HG03571 (cell line): Measurements from ENCODE around the gene FRS2.

Source experiments
- ATAC-seq: cut with Tn5 transposase; IDR thresholded peaks from one replicate; pipeline ENCODE4 v1.9.1; 2021; ENCODE audit not compliant: unreplicated experiment

Gene FRS2

DNA sequence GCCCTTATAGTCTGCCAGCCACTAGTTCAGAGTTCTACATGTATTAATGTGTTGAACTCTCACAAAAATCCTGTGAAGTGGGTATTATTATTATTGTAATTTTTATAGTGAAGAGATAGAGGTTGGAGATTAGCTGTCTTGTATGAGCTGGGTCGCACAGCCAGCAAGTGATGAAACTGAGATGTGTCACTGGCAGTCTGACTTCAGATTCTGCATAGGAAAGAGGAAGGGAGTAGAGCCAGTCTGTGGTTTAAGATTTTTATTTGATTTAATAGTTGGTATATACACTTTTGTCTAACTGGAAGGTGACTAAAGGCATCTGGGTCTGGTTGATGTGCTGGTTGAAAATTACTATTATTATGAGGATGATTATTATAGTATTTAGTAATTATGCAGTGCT, 5.8 kb upstream of the FRS2 start:
- ATAC-seq = no peak

DNA sequence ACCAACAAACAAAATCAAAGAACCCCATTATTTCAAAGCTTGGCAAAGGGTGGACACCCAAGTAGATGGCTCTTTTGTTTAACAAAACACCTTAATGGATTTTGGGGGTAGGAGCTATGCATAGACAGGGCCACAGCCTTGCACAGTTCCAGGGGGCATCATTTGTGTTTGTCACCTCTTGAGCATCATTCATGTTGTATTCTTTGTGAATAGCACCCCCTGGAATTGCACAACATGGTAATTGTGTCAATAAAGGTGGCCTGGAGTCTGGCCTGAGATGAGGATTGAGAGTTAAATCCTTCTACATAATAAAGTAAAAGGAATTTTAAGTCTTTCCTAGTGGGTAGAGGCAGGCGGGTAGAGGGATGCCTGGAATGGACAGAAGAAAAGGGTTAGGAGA, 3.3 kb upstream of the FRS2 start:
- no peak for ATAC-seq

DNA sequence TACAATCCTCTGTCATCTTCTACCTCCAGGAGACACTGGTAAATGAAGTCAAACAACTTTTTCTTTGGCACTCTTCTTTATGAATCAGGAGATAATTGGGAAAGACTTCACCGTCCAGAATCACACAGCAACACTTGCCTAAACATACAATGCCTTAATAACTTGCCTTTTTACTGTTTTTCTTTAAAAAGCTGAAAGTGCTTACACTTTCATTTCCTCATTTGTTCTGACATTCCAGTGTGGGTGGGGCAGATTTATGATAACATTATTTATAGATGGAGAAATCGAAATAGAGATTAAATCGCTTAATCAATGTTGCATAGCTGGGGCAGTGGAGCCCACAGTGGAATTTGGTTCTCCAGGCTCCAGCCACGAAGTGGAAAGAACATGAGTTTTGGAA, 2.8 kb upstream of the FRS2 start:
- no peak for ATAC-seq

DNA sequence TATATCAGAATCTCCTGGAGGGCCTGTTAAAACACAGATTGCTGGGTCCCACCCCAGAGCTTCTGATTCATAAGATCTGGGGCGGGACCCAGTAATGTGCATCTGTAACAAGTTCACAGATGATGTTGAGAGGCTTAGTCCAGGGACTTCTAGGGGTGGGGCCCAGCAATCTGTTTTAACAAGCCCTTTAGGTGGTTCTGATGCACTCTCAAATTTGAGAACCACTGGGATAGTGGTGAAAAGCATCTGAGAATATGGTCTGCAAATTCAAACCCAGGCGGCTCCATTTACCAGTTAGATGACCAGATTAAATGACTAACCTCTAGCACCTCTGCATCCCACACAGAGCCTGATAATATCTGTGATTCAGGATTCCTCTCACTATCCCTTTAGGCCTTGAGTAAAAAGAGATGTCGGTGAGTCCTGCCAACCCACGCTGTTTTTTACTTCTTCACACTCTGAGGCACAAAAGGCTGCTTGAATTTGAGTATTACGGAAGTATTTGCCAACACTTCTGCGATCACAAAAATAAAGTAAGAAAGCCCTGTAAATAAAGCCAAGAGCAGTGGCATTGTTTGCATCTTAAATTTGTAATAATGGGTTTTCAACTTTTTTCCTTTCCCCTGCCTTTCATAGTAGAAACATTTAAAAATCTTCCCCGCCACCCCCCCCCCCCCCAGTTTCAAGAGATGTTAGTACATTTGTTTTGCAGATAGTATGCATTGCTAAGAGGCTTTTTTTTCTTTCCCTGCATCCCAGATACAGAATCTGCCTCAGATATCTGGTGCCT, 1.8 kb upstream of the FRS2 start:
- no peak for ATAC-seq

DNA sequence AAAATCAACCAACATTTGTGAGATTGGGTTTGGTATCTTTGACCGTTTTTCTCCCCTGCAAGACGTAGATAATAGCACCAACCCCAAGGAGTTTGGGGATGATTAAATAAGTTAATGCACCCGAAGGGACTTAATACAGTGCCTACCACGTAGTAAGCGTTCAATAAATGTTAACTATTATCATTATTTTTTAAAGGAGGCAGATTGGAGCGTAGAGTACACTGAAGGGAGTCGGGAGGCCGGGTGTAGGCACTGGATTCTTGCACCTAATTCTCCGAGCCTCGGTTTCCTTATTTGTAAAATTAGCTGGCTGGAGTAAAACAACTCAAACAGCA, 367 bp upstream of the FRS2 start:
- no peak for ATAC-seq

DNA sequence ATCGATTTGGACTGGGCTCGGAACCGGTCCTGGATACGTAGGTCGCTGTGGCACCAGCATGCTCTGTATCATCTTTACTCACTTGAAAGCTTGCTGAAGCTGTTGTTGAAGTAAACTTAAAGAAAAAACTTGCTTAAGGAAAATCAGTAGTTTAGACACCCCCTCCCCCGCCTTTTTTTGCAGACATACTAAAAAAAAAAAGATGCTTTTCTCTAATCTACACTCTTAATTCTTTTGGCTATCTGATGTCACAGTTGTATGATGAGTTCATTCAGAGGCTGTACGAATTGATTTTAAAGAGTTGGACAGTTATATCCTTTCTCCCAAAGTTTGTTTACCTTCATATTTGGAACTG, 865 bp downstream of the FRS2 start:
- no peak for ATAC-seq

DNA sequence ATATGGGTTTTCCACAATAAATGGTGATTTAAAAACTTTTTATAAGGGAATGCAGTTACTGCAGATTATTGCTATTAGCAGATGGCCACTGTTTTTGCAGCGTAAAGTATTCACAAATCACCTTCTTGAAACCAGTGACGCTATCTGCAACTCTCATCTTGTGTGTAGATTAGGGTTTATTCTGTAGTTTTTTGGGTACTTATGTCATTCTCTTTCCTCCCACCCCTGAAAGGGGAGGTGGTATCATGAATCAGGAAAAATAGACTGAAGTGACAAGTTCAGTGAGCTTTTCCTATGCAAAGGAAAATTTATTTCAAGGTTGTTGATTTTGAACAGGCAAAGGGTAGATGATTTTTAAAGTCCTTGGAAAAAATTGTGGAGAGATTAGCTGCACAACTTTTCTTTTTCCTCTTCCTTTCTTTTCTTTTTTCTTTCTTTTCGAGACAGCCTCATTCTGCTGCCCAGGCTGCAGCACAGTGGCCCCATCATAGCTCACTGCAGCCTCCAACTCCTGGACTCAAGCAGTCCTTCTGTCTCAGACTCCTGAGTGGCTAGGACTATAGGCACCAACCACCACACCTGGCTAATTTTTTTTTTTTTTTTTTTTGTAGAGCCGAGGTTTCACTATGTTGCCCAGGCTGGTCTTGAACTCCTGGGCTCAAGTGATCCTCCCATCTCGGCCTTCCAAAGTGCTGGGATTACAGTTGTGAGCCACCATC, 1.6 kb downstream of the FRS2 start:
- no peak for ATAC-seq

DNA sequence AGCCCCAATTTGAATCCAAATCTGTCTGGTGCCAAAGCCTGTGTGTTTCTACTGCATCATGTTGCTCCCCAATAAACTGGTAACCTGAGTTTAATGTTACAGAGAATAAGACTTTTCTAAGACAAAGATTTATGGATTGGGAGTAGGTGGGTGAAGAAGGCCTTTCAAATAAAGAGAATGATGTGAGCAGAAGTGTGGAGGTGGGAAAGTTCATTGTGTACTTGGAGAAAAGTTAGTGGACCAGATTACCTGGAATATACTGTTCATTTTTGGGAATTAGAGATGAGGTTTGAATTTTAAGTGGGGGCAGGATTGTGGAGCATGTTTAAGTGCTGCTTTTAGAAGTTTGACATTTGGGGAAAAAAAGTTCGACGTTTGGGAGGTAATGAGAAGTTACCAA, 3.1 kb downstream of the FRS2 start:
- no peak for ATAC-seq

DNA sequence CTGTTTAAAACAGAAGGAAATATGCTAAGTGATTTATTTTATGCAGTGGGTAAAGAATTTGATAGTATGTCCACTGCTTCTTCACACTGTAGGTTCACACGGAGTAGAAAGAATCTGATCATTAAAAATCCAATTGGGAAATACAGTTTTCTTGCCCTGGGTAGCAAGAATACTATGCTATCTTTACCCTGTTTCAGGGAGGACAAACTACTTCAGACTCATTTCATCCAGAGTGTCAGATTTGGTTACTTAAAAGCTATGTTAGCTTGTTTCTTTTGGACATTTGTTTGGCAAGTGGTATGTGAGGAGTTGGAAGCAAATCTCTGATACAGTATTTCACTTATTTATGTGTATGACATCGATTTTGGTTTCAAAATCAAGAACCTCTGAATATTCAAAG, 4.3 kb downstream of the FRS2 start:
- ATAC-seq = no peak

DNA sequence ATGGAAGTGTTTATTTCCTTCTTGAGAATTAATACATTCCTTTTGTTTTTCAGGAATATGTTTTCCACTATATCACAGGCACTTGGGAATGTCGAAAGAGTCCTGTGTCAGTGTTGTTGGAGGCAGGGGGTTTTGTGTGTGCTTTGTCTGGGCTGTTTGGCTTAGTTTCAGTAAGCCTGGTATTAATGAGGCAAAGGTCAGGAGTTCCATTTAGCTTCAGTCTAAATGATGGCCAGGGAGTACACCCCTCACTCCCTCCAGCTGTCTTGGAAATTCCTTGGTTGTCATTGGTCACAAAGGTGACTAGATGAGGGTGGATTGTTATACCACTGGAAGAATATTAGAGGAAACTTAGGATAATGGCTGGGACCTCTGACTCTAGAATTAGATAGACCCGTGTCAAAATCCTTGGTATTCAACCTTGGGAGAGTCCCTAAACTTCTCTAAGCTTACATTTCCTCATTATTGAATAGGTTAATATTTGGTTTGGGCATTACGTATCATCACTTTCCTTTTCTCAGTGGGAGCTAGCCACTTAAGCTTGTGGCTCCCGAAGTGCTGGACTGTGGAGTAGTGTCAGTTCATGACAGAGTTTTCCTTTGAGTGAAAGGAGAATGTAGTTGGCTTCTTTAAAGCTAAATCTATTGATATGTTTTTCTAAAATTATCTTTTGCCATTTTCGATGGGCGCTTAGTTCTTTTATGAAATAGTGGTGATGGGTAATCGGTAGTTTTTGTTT, 5.2 kb downstream of the FRS2 start:
- ATAC-seq = no peak

DNA sequence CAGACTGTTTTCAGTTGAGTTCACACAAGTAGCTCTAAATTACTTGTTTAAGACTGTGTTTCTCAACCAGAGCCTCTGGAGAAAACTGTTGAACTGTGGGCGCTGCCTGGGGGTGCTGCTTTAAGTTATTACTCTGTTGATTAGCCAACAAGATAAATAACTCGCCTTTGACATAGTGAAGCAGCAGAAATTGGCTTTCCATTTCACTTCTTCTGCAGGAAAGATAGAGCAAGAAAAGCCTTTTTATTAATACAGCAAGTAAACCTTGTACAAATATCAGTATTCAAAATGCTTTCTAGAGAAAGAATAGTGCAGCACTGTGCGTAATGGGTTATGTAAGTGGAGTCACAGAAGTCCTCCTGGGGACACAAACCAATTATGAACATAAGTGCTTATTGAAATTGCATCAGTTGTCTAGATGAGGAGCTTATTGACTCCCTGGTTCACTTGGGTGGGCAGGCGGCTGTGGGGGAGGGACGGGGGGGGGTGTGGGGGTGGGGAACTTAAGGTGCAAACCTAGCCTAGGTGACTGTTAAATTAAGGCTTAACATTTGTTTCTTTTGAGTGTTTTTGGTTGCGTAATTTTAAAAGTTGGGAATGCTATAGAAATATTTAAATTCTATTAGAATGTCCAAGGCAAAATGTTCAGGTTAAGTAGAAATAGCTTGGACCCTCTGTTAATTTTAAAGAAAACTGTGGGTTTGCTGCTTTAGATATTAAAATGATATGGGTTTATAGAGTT, 6.3 kb downstream of the FRS2 start:
- no peak for ATAC-seq

DNA sequence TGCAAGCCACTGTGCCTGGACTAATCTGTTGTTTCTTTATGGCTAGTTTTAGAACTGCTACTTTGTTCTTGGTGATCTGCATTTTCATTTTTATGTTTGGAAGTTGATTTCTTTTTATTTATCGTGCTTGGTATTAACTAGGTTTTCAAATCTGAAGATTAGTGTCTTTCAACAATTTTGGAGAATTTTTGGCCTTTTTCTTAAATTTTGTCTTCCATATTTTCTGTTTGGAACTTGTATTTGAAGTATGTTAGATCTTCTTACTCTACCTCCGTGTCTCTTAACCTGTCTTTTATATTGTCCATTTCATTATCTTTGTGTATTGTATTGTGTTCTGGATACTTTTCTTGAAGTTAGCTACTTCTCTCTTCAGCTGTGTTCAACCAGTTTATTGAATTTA, 9.5 kb downstream of the FRS2 start:
- no peak for ATAC-seq

DNA sequence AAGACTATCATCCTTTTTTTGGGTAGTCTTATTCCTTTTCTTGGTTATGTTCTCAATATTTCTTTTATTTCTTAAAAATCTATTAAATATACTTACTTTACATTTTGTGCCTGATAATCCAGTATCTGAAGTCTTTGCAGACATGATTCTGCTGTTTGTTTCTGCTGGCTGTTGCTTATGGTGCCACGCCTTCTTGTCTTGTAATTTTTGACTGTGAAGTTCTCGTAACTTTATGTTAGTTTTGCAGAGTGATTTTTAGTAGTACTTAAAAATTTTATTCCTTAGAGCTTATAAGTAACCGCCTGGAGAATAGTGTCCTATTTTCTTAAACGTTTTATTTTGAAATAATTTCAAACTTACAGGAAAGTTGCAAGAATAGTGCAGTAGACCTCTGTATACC, 10.5 kb downstream of the FRS2 start:
- ATAC-seq = no peak

DNA sequence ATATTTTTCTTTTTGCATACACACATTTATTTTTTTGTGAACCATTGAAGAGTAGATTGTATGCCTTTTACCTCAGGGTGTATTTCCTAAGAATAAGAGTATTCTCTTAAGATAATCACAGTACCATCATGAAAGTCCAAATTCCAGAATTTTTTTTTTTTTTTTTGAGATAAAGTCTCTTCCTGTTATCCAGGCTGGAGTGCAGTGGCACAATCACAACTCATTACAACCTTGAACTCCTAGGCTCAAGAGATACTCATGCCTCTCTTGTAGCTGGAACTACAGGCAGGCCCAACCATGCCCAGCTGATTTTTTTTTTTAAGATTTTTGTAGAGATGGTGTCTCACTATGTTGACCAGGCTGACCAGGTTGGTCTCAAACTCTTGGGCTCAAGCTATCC, 10.9 kb downstream of the FRS2 start:
- ATAC-seq = no peak

DNA sequence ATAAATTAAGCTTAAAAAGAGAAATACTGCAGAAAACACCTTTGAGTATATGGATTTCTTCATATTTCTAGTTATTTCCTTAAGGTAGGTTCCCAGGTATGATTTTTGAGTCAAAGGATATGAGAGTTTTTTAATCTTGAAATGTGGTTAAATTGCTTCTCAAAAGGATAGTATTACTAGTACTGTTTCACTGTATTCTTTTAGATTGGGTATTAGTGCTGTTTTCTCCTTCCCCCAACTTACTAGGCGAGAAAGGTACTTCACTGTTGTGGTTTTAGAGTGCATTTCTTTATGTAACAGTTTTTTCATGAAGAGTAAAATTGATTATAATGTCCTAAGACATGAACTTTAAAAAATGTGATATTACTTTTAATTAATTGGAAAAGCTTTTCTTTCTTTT, 13.5 kb downstream of the FRS2 start:
- ATAC-seq = no peak

DNA sequence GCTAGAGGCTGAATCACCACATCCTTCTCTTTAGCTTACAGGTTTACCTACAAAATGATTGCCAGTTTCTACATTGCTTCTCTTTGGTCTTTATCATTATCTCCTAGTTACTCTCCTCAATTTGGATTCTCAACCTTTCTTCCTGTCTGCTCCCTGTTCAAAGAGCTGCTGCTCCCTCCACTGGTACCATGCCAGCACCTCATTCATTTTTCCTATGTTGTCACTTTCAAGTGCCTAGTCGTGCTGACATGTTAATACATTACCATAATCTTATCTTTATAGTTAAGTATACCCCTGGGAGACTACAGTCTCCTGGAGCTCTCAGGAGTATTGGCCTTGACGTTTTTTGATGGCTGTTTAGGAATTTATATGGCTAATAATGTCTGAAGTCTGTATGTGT, 14.2 kb downstream of the FRS2 start:
- ATAC-seq = no peak

DNA sequence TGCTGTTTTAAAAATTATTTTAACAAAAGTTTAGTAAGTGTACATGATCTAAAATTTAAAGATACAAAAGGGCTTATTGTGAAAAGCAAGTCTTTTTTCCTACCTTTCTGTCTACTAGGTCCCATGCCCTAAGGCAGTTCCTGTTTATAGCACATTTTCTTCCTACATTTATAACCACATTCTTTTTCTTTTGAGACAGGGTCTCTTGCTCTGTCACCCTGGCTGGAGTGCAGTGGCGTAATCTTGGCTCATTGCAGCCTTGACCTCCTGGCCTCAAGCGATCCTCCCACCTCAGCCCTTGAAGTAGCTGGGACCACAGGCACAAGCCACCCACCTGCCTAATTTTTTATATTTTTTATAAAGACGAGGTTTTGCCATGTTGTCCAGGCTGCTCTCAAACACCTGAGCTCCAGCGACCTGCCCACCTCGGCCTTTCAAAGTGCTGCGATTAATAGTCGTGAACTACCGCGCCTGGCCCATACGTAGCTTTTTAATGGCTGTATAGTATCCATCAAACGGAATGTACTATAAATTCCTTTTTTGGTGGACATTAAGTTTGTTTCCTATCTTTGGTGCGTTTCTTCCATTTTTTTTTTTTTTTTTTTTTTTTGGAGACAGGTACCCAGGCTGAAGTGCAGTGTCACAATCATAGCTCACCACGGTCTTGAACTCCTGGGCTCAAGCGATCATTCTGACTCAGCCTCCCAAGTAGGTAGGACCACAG, 20.9 kb downstream of the FRS2 start:
- no peak for ATAC-seq

DNA sequence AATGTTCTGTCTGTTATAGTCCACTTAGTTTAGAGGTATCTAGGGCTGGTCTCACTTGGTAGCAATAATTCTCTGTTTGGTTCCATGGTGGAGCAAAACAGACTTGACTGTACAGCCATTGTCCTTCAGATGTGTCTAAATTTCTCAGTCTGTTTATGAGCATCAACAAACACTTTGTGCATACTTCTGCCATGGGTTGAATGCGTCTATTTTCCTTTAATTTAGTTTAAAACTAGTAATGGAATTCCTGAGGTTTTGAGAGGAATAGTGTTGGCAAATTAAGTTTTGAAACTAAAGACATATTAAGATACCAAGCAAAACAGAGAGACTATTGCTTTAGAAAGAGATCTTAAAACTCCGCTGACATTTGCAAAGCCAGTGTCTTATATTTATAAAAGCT, 22.6 kb downstream of the FRS2 start:
- ATAC-seq = no peak

DNA sequence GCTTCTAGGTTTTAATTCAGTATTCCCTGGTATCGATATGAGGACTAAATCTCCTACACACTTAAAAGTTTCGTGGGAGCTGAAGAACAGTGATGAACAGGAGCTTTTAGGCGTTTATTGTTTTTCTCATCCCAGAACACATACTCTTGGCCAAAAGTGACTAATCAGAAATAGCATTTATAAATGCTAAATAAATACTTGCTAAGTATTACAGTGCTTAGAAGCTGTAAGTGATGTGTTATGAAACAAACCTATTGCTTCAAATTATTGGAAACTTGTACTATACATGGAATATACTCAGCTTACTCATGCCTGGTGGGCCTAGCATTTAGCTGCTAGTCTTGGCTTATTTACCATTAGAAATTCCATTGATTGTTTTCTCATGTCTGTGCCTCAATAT, 24.9 kb downstream of the FRS2 start:
- ATAC-seq = no peak

DNA sequence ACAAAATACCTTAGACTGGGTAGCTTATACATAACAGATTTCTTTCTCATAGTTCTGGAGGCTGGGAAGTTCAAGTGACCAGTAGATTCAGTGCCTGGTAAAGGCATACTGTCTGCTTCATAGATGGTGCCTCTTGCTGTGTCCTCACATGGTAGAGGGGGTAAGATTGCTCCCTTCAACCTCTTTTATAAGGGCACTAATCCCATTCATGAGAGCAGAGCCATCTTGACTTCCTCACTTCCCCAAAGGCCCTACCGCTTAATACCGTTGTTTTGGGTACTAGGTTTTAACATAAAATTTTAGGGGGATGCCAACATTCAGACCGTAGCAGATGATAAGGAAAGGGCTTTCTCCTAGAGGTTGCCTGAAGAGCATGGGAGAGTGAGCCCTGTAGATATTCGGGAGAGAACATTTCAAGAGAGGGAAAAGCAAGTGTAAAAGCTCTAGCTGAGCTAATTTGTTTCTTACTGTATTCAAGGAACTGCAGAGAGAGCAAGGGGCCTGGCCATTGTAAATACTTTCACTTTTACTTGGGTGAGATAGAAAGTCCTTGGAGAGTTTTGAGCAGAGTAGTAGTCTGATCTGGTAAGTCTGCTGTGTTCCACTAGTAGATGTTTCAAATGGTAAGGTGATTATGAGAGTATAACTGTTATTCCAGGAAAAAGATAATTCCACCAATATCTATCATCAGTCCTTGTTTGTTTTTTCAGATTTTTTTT, 27.3 kb downstream of the FRS2 start:
- peak; percentile 93 for ATAC-seq
